ENCODE results near the gene TPX2.

TPX2 gene

GRCh38 chr20:31738729-31739549, at the start of gene TPX2:
Gene TPX2 (plus strand): TSS chr20:31739290. CDS start chr20:31757477, 18,187 bp downstream.
- peak; percentile 95 for DNase-seq (ENCODE audit: low read depth, low spot score)

- no peak for DNase-seq (ENCODE audit: low read depth, low spot score)
Measured at GRCh38 chr20:31690124-31690666, 48.9 kb upstream of the TPX2 start.

GRCh38 chr20:31691646-31692275, 47.3 kb upstream of the TPX2 start:
- no peak for DNase-seq (ENCODE audit: low read depth, low spot score)

- no peak for DNase-seq (ENCODE audit: low read depth, low spot score)
Measured at GRCh38 chr20:31693402-31693801, 45.7 kb upstream of the TPX2 start.

GRCh38 chr20:31693987-31694661, 45.0 kb upstream of the TPX2 start:
- no peak for DNase-seq (ENCODE audit: low read depth, low spot score)

GRCh38 chr20:31694842-31695593, 44.1 kb upstream of the TPX2 start:
- DNase-seq (ENCODE audit: low read depth, low spot score): no peak

GRCh38 chr20:31695849-31696804, 43.0 kb upstream of the TPX2 start:
- DNase-seq (ENCODE audit: low read depth, low spot score): no peak

GRCh38 chr20:31698243-31698802, 40.8 kb upstream of the TPX2 start:
- no peak for DNase-seq (ENCODE audit: low read depth, low spot score)

GRCh38 chr20:31698803-31699718, 40.0 kb upstream of the TPX2 start:
- no peak for DNase-seq (ENCODE audit: low read depth, low spot score)

GRCh38 chr20:31699801-31700728, 39.0 kb upstream of the TPX2 start:
- no peak for DNase-seq (ENCODE audit: low read depth, low spot score)

- no peak for DNase-seq (ENCODE audit: low read depth, low spot score)
Measured at GRCh38 chr20:31700747-31701146, 38.3 kb upstream of the TPX2 start.

GRCh38 chr20:31701591-31701990, 37.5 kb upstream of the TPX2 start:
- DNase-seq (ENCODE audit: low read depth, low spot score): no peak

GRCh38 chr20:31704225-31705119, 34.6 kb upstream of the TPX2 start:
- no peak for DNase-seq (ENCODE audit: low read depth, low spot score)

GRCh38 chr20:31705191-31705590, 33.9 kb upstream of the TPX2 start:
- DNase-seq (ENCODE audit: low read depth, low spot score): no peak

- DNase-seq (ENCODE audit: low read depth, low spot score): no peak
Measured at GRCh38 chr20:31705598-31706597, 33.2 kb upstream of the TPX2 start.
